Neural progenitor cell (in vitro differentiated cells): ENCODE results near the gene ERFL. TPM values are rescaled to one million over a fixed set of nuclear protein-coding genes. Genes with fewer than 3 reads are reported as not detected.

Experiments
- DNase-seq: peaks from one replicate; pipeline ENCODE4 v3.0.0-alpha.2; 2016; ENCODE audit warnings: low spot score
- H2AFZ ChIP-seq: fragments of 200-600 bp; sonication (generic); replicated peaks from 2 replicates; pipeline ENCODE4 v1.6.1; 2016; ENCODE audit warnings: antibody characterized with exemption
- H3F3A ChIP-seq: fragments of 200-600 bp; sonication (generic); 2 replicates; pipeline ENCODE4 v1.6.1; 2016; ENCODE audit warnings: antibody characterized with exemption, low read depth
- H3K27ac ChIP-seq: fragments of 200-600 bp; sonication (generic); 2 replicates; pipeline ENCODE4 v1.5.1; 2016; ENCODE audit warnings: mild to moderate bottlenecking
- H3K27me3 ChIP-seq: fragments of 200-600 bp; sonication (generic); 2 replicates; pipeline ENCODE4 v1.6.1; 2016; ENCODE audit warnings: mild to moderate bottlenecking, moderate library complexity
- H3K36me3 ChIP-seq: fragments of 200-600 bp; sonication (generic); 2 replicates; pipeline ENCODE4 v1.5.1; 2016
- H3K4me1 ChIP-seq: fragments of 200-600 bp; sonication (generic); 2 replicates; pipeline ENCODE4 v1.6.1; 2016; ENCODE audit warnings: mixed run types
- H3K4me2 ChIP-seq: fragments of 200-600 bp; sonication (generic); 2 replicates; pipeline ENCODE4 v1.6.1; 2016
- H3K4me3 ChIP-seq: fragments of 200-600 bp; sonication (generic); 2 replicates; pipeline ENCODE4 v1.5.1; 2016
- H3K79me2 ChIP-seq: fragments of 200-600 bp; sonication (generic); 2 replicates; pipeline ENCODE4 v1.6.1; 2016; ENCODE audit warnings: low read depth
- H3K9ac ChIP-seq: fragments of 200-600 bp; sonication (generic); 2 replicates; pipeline ENCODE4 v1.6.1; 2016
- H3K9me3 ChIP-seq: fragments of 200-600 bp; sonication (generic); 2 replicates; pipeline ENCODE4 v1.5.1; 2016; ENCODE audit warnings: low read depth
- H4K20me1 ChIP-seq: fragments of 200-600 bp; sonication (generic); 2 replicates; pipeline ENCODE4 v1.6.1; 2016; ENCODE audit warnings: low read depth
- H3K27ac Mint-ChIP-seq: 3 replicates; pipeline ENCODE4 v1.8.0; 2021; ENCODE audit warnings: mixed read lengths
- H3K27me3 Mint-ChIP-seq: 2 replicates; pipeline ENCODE4 v1.8.0; 2022; ENCODE audit warnings: low read depth, mild to moderate bottlenecking, inconsistent platforms, moderate library complexity, mixed read lengths; ENCODE audit not compliant: insufficient read depth
- H3K36me3 Mint-ChIP-seq: 3 replicates; pipeline ENCODE4 v1.8.0; 2021; ENCODE audit warnings: mixed read lengths
- H3K4me1 Mint-ChIP-seq: 3 replicates; pipeline ENCODE4 v1.8.0; 2021; ENCODE audit warnings: mixed read lengths
- H3K4me3 Mint-ChIP-seq: 3 replicates; pipeline ENCODE4 v1.8.0; 2021; ENCODE audit warnings: mild to moderate bottlenecking, moderate library complexity, mixed read lengths
- H3K9me3 Mint-ChIP-seq: 3 replicates; pipeline ENCODE4 v1.8.0; 2020; ENCODE audit warnings: mixed read lengths
- CTCF ChIP-seq: fragments of 200-600 bp; sonication (generic); IDR thresholded peaks from 2 replicates; pipeline ENCODE4 v1.5.1; 2017; ENCODE audit warnings: antibody characterized with exemption, mild to moderate bottlenecking
- EZH2 ChIP-seq: fragments of 200-600 bp; sonication (generic); IDR thresholded peaks from 2 replicates; pipeline ENCODE4 v1.6.1; 2017; ENCODE audit warnings: antibody characterized with exemption, mild to moderate bottlenecking, moderate library complexity
- EZH2phosphoT487 ChIP-seq: fragments of 200-600 bp; sonication (generic); IDR thresholded peaks from 2 replicates; pipeline ENCODE4 v1.6.1; 2017; ENCODE audit warnings: antibody characterized with exemption
- total RNA-seq: library from RNA; depleted of rRNA; stranded (reverse); fragments of >200 nt; gene quantifications from 2 replicates; pipeline ENCODE4 v1.2.3, GENCODE V29; 2015; ENCODE audit warnings: low replicate concordance

The ERFL gene
- total RNA-seq, 1 donor from 2014 or later: 0.65 TPM

GRCh38 chr19:41944336-41944735 is 16.1 kb upstream of the ERFL start:
- no peak overlapping the region for H3K4me3 ChIP-seq
- TF ChIP-seq CTCF (no peak), EZH2phosphoT487 (no peak), EZH2 (no peak)
- H3K36me3 ChIP-seq: no peaks in the 10 kb centered on the region
- no peak overlapping the region for H3K9ac ChIP-seq
- Mint-ChIP-seq H3K9me3 (peaks cover 7% of the 10 kb centered on the region), H3K4me1 (peaks cover 6% of the 10 kb centered on the region), H3K36me3 (peaks cover 5% of the 10 kb centered on the region), H3K27me3 (peaks cover 32% of the 10 kb centered on the region), H3K27ac (no peak overlapping the region), H3K4me3 (no peak overlapping the region)
- H3K4me2 ChIP-seq: no peak overlapping the region
- no peaks in the 10 kb centered on the region for H4K20me1 ChIP-seq
- H3K9me3 ChIP-seq: no peaks in the 10 kb centered on the region
- no peak overlapping the region for H2AFZ ChIP-seq
- H3K27ac ChIP-seq: no peak overlapping the region
- H3K79me2 ChIP-seq: no peaks in the 10 kb centered on the region
- H3K4me1 ChIP-seq: no peaks in the 10 kb centered on the region
- no peaks in the 10 kb centered on the region for H3F3A ChIP-seq
- DNase-seq: no peak
- H3K27me3 ChIP-seq: peaks cover 40% of the 10 kb centered on the region

DNA sequence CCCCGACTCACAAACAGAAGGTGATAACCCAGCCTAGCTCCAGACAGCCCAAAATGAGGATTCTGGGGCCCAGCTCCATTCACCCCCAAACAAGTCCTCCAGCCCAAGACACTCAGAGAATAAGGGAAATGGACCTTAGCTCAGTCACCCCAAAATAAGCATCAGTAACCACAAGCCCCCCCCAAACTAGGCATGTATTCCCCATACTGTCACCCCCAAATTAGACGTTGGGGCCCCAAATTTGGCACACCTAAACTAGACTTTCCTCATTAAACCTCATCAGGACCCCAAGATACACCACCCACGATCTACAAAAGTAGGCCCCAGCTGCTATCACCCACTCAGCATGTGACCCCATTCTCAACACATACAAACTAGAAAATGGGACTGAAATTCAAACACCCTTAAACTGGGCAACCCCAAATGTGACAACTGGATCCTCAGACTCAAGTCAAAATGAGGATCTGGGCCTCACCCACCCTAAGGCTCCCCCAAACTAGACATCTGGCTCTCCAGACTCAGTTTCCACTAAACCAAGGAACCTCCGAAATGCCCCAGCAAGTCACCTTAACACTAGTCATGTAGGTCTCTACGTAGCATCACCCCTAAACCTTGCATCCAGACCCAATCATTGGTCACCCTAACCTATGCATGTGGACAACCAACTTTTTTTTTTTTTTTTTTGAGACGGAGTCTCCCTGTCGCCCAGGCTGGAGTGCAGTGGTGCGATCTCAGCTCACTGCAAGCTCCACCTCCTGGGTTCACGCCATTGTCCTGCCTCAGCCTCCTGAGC is 13.4 kb upstream of the ERFL start:
- no peak overlapping the region for H3K4me2 ChIP-seq
- Mint-ChIP-seq H3K4me3 (peak overlapping the region; percentile 84), H3K9me3 (peaks cover 7% of the 10 kb centered on the region), H3K4me1 (peaks cover 10% of the 10 kb centered on the region), H3K27me3 (peaks cover 32% of the 10 kb centered on the region), H3K27ac (no peak overlapping the region), H3K36me3 (peaks cover 4% of the 10 kb centered on the region)
- H3K9me3 ChIP-seq: no peaks in the 10 kb centered on the region
- no peak overlapping the region for H3K9ac ChIP-seq
- no peaks in the 10 kb centered on the region for H3K4me1 ChIP-seq
- DNase-seq: no peak
- no peaks in the 10 kb centered on the region for H3K79me2 ChIP-seq
- H2AFZ ChIP-seq: no peak overlapping the region
- H3F3A ChIP-seq: peaks cover 8% of the 10 kb centered on the region
- H3K4me3 ChIP-seq: no peak overlapping the region
- no peaks in the 10 kb centered on the region for H3K36me3 ChIP-seq
- TF ChIP-seq EZH2phosphoT487: no peak
- no peak for TF ChIP-seq EZH2
- TF ChIP-seq CTCF: no peak
- no peak overlapping the region for H3K27ac ChIP-seq
- no peaks in the 10 kb centered on the region for H4K20me1 ChIP-seq
- peaks cover 66% of the 10 kb centered on the region for H3K27me3 ChIP-seq

- Histone ChIP-seq H3K4me2 (peak overlapping the region; percentile 86), H4K20me1 (no peaks in the 10 kb centered on the region), H3K9ac (no peak overlapping the region), H3K9me3 (no peaks in the 10 kb centered on the region), H3K36me3 (no peaks in the 10 kb centered on the region), H3K27me3 (peaks cover 74% of the 10 kb centered on the region), H3K4me1 (no peaks in the 10 kb centered on the region), H2AFZ (peak overlapping the region; percentile 86), H3F3A (peaks cover 8% of the 10 kb centered on the region), H3K79me2 (no peaks in the 10 kb centered on the region), H3K4me3 (peak overlapping the region; percentile 50), H3K27ac (no peak overlapping the region)
- DNase-seq: no peak
- Mint-ChIP-seq H3K27me3 (peaks cover 37% of the 10 kb centered on the region), H3K27ac (no peak overlapping the region), H3K4me3 (peak overlapping the region; percentile 90), H3K4me1 (peaks cover 14% of the 10 kb centered on the region), H3K9me3 (peaks cover 7% of the 10 kb centered on the region), H3K36me3 (peaks cover 4% of the 10 kb centered on the region)
- peak; percentile 53 for TF ChIP-seq EZH2
- no peak for TF ChIP-seq EZH2phosphoT487
- TF ChIP-seq CTCF: no peak
Observed at GRCh38 chr19:41940731-41941409, 12.6 kb upstream of the ERFL start.
